Pons (tissue), 1 donor: ENCODE data around the gene KIF26B.
"Not testable (repeated sequence)": the region's sequence is repeated elsewhere in the genome, so short reads cannot be mapped to it uniquely, and the experiment has no call there.

Experiments
- DNase-seq: peaks from one replicate; pipeline ENCODE4 v3.0.0-alpha.2; 2016; ENCODE audit warnings: low spot score

KIF26B gene

DNA sequence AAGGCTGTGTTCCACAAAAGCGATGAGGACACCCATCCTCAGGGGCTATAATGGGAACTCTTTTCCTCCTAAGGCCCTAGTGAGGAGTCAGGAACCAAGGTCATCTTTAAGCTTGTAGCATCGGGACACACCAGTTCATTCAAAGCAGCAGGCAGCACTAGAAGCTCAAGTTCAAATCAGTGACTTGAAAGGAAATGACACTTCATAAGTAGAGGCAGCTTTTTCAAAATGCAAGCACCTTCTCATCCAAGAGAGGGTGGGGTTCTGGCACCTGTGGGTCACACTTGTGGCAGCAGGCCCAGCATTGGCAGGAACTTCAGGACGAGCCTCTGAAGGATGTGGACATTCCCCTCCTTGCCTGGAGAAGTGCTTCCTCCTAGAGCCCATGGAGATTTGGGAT is 496.3 kb downstream of the KIF26B start:
- DNase-seq: peak; percentile 9

DNA sequence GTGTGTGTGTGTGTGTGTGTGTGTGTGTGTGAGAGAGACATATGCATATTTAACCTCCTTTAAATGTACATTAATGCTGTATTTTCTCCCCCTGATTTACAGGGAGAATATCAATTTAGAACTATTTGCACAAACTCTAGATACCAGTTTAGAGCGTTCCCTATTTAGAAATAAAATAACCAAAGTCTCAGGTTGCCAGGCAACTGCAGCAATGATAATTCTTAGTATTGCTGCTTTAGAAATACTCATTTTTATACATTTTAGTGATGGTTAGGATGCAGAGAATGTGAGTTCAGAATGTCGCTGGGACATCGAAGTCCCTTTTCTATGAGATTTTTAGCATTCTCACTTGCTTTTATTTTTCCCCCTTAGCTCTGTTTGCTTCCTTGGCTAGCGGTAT is 497.3 kb downstream of the KIF26B start:
- no peak for DNase-seq

DNA sequence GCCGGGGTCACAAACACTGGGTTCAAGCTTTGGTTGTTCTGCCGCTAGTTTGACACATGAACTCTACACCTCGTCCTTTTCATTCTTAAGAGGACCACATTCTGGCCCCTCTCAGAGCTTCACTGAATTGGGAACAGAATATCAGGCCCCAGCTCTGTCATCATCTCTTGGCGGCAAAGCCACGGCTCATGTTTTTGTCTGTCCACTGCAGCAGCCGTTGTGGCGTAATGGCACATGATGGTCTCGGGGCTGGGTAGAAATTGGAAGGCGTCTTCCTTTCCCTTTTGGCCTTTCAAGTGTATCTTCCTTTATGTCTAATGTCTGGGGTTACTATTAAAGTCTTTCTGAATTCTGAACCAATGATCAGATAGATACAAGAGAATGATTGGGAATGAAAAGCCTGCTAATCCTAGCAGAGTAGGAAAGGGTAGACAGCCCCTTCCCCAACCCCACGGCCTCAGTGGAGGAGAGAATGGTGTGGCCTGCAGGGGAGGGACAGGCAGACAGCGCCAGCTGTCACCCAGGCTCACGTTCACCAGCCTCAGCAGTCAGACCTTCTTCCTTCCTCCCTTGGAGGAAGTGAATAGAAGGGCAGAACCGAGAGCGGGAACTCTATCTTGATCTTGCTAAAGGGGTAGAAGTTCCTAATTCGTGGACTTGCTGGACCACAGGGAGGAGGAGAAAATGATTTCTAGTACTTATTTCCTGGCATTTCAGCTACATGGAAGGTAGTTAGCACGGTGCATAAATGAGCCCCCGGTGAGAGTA is 498.1 kb downstream of the KIF26B start:
- DNase-seq: peak; percentile 40

DNA sequence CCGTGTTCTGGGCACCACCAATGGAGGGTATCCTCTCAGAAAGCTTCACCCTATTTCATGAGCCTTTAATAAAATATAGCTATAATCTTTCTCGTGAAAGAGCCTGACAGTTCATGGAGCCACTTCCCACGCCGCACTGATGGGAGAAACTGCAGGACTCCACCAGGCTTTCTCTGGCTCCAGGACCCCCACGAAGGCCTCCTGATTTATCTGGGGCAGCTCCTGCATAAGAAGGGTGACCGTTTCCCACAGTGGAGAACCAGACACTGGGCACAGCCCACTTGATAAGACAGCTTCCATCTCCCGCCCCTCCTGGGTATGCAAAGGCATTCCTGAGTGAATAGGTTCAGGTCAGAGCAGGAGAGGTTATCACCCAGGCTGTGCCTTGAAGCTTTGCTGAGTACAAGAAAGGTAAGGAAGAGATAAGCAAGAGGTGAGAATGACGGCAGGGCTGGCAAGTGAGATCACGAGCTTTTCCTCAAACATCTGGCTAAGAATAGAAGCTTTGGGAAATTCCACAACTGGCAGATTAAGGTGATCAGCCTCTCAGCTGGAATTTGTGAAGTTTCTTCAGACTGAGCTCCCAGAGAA is 499.8 kb downstream of the KIF26B start:
- no peak for DNase-seq

DNA sequence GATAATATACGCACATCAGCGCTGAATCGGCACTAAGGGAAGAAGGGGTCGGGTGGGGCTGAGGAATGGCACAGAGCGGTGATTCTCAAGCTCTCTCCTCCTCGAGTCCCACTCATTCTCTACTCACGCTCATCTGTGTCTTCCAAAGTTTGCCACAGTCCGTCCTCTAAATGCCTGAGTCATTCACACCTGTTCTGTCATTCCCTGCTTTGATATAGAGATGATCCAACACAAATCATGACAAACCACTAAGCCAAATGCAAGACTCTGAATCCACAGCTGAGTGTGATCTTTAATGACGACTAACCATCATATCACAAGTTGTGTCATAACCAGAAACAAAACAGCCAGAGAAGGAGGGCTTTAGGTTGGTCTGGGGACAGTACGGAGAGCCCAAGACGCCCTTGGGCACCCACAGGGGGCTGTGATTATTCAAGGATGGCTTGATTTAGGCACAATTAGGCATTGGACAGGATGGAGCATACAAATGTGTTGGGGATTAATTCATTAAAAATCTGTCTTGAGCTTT is 501.5 kb downstream of the KIF26B start:
- DNase-seq: no peak

DNA sequence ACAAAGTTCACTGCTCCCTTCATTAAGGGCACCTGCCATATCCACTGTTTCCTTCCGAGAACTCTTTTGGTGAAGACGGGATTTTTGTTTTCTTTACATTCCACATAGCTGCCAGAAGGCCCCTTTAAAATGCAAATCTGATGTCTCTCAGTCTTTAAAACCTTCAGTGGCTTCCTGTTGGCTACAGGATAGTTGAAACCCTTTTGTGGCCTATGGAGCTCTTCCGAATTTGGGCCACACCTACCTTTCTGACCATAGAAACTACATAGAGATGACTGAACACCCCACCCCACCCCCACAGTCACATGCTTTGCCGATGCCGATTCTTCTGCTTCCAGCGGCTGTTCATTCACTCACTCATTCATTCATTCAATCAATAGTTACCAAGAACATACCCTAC is 502.6 kb downstream of the KIF26B start:
- no peak for DNase-seq

DNA sequence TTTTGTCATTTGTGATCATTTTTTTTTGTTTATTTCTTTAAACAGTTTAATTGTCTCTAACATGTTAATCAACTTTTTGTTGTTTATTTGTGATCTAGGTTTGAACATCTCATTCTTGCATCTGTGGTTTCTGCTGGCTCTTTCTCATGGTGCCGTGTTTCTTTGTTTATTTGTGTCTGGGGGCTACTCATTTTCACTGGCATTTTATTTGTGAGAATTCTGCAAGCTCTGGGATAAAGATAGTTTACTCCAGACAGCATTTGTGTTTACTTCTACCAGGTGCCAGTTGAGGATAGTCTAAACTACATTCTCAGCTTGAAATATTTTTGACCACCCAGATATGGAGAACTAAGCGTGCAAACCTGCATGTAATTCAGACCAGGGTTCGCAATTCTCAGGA is 508.6 kb downstream of the KIF26B start:
- DNase-seq: no peak

DNA sequence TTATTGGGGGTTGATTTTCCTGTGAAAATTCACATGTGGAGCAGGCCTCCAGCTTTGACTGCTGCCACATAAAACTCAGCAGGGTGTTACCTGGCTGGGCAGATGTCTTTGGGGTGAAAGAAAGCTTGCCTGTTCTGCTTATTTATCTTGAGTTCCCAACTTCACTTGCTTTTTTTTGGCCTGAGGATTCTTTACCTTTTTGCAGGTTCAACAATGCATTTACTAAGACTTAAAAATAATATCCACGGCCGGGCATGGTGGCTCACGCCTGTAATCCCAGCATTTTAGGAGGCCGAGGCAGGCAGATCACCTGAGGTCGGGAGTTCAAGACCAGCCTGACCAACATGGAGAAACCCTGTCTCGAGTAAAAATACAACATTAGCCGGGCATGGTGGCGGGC is 509.1 kb downstream of the KIF26B start:
- DNase-seq: no peak

DNA sequence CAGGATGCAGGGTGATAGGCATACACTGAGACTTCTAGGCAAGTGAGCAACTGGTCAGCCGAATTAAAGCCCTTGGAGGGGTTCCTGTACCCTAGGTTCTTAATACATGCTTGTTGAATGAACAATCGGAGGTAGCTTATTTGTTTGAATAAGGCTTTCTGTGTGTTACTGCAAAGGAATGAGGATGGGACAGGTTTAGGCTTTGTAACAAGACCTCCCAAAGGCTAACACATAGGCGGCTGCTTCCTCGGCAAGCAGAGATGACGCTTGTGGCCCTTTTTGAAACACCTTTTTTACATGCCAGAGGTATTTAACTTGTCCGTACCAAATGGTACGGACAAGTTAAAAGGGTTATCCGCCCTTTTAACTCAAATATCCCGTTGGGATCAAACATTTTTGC is 511.6 kb downstream of the KIF26B start:
- DNase-seq: no peak

DNA sequence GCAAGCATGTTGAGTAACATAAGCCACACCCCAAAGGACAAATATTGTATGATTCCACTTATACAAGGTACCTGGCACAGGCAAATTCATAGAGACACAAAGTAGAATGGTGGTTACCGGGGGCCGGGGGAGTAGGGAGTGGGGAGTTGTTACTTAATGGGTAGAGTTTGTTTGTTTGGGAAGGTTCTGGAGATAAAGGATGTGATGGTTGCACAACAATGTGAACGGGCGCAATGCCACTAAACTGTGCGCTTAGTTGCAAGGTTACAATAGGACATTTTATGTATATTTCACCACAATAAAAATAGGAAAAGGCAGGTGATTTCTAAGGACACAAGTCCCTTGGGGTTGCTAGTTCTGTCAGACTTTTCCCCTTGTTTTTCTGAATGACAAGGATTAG is 516.6 kb downstream of the KIF26B start:
- no peak for DNase-seq

DNA sequence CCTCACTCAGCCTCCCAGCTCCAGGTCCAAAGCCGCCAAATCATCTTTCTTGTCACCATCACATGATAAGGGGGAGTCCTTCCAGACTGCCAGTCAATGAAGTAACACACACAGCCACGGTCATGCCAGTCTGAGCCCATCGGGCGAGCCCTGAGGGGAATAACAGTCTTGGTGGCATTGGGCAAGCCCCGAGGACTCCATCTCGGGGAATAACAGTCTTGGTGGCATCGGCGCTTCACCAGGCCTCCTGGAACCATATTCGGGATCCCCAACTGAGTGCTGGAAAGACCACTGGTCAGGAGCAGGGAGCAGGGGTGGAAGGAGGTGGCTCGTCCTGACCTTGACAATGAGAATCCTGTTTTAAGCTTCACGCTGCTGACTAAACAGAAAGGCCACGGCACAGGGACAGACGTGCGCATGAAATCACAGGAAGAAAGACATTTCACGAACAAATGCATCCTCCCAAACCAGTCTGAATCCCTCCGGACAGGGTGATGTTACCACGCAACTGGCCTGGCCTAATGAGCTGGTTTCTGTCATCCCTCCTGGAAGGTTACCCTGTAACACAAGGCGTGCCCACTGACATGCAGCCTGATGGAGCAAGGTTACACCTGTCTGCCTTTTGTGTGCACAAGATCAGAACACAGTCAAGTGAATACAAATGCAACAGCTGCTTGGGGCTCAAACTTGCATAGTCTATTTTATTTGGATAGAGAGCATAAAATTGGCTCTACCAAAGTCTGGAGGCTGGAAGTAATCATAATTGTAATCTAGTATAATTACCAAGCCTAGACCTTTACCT is 517.4 kb downstream of the KIF26B start:
- no peak for DNase-seq

DNA sequence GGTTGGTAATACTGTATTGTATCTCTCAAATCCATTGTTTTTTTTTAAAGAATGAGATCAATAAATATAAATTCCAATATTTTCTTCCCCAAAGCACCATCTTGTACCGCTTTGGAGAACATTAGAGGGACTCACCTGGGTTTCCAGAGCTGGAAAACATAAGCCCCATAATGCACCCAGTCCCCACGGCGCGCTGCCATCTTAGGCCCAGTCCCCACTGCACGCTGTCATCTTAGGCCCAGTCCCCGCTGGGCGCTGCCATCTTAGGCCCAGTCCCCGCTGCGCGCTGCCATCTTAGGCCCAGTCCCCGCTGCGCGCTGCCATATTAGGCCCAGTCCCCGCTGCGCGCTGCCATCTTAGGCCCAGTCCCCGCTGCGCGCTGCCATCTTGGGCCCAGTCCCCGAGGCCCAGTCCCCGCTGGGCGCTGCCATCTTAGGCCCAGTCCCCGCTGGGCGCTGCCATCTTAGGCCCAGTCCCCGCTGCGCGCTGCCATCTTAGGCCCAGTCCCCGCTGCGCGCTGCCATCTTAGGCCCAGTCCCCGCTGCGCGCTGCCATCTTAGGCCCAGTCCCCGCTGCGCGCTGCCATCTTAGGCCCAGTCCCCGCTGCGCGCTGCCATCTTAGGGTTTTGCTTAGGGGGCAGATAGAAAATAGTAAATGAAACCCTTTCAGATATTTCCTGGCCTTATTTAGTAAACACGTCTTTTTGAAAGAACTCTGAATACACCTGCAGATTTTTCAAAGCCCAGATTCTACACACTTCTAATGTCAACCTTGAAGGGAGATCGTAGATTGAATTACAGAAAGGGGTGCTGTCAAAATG is 518.3 kb downstream of the KIF26B start:
- DNase-seq: not testable (repeated sequence)

DNA sequence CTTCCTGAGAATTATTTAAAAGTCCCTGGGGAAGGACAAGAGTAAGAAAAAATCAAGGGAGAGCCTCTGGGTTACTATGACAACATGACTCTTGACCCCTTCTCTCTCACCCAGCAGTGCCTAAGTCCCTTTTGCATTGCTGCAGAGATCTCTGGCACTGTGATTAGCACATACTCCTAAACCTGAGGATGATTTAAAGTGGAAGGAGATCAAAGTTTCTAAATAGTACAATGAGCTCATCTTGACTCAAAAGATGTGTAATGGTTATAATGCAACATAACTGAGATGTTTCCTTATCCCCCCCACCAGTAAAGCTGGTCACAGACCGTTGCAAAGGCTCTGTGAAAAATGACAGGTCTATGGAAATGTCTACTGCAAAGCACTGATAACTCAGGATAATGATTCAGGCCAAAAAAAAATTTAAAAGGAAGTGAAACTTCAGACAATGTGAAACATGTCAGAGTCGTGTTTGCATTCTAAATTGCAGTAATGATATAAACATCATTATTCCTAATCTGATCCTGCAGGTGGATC is 519.2 kb downstream of the KIF26B start:
- DNase-seq: no peak

DNA sequence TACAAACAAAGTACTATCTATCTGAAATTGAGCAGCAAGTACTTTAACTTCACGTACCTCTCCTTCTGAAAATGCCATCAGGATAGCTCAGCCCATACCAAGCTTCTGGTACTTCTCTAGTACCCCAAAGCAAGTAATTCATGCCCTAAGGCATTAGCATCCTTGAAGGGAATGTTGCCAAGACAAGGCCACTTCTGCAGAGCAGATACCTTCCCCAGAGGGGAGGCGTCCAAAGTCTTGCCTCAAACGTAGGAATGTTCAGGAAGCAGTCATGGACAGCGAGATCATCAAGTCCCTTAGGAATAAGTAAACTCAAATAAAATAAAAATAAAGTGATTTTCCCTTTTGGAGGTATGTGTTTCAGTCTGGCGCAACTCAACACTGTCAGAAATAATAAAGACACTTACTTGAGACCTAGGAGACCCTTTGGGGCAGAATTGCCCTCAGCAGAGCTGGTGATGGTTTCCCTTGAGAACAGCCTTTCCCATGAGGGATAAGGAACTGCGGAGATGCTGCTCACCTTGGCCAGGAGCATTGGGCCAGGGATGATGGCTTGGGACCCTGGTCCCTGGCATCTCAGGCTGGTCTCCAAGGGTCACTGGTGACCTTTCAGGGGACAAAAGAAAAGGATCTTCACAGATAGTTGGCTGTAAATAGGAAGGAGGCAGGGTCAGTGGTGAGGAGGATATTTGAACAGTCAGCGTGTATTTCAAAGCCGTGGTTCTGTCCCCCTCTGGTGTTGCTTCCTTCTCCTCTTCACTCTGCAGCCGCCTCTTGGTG is 522.9 kb downstream of the KIF26B start:
- DNase-seq: no peak

DNA sequence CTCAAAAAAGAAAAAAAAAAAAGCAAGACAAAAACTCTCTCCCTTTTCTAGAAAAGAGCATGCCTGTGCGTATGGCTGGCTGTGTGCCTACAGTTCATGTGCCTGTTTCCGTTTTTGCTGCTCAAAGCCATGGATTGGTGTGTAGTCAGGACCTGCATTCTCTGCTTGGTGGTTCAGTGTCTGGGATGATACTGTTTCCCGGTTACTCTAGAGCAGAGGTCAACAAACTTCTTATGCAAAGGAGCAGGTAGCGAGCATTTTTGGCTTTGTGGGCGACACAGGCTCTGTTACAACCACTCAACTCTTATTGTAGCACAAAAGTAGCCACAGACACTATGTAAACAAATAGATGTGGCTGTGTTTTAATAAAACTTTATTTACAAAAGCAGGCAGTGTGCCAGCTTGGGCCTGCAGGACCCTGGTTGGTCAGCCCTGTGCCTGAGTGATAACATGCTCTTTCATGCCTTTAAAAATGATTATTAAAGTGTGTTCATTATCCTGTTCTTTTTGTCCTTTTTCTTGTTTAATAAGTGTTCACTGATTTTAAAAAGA is 524.2 kb downstream of the KIF26B start:
- no peak for DNase-seq

DNA sequence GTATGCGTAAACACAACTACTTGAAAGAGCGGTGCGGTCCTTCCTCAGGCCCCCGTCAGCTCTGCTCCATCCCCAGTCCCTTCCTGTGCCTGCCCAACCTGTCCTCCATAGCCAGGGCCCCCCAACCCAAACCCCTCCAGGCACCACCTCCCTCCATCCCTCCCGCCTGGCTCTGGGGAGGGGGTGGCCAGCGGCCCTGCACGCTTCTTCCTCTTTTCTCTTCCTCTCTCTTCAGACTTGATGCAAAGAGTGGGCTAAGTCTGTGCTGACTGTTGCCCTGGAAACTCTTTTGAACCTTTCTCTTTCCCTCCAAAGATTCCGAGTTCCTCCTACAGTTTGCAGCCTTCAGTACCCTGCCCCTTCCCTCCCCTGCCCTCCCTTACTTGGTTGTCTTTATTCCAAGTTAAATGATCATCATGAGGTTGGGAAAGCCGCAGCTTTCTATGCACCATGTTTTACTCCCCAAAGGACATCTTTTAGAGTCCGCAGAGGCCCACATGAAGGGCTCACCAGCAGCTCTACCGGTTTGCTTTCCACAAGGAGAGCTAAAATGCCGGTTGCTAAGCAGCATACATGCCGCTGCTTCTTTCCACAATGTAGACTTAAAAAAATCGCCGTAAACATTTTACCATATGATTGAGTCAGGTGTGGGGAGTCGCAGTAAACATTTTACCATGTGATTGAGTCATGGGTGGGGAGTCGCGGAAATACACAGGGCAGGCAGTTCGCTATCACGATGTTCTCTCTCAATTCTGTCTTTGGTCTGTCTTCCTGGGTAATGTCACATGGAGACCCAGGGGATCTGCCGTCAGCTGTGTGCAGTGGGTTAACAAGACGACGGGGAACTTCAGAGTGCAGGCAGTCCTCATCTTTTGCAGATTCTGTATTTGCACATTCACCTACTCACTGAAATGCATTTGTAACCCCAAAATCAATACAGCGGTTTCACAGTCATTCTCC is 525.3 kb downstream of the KIF26B start:
- peak; percentile 69 for DNase-seq

DNA sequence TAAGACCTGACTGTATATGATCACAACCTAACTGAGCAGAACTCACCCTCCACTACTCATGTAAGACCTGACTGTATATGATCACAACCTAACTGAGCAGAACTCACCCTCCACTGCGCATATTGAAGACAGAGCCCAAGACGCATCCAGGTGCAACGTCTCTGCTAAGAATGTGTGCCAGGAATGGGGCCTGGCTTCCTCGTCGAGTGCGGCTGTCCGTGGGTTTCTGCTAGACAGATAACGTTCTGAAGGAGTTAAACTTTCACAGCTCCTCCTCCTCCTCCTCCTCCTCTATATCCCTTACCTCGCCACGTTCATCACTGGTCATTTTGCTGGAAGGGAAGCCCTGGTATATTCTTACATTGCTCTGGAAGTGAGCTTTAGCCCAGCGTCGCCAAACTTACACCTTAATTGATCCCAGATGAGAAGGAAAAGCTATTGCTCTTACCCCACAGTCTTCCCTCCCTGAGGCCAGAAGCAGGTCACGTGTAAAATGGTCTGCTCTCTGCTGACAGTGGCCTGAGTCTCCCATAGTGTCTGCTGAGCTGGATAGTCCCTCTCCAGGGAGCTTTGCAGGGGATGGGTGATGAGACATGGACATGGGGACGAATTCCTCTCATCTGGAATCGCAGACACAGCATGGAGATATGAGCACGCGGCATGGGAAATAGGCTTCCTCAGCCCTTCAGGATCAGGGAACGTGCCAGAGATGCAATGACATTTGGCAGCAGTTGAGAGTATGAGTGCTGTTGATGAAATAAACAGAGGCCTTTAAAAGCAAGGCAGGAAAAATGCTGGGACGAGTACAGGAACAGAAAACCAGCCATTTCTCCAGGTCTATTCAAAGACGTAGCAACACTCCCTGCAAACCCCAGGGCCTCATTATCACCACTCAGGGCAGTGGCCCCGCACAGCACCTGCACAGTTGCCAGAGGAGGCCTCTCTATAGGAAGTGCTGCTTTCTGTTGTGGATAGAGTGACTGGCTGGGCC is 528.1 kb downstream of the KIF26B start:
- DNase-seq: no peak

DNA sequence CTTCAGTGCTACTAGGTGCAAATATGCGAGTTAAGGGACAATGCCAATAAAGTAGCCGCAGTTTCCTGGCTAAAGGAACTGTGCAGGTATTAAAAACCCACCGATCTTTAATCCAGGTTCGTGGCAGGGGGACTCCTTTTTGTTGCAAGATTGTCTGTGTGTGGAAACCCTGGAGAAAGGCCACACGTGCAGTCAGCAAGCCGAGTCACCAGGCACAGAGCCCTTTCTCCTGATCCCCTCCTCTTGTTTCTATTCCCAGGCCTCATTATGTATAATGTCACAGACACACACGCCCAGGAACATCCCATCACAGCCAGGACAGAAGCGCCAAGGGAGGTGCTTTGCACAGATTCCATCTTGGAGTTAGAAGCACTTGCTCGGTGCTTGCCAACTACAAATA is 528.9 kb downstream of the KIF26B start:
- no peak for DNase-seq
